Sigmoid colon (tissue), 7 donors: Measurements from ENCODE around the gene MAN2A1. TPM values are rescaled to one million over a fixed set of nuclear protein-coding genes. Genes with fewer than 3 reads are reported as not detected.
"Not testable (repeated sequence)": the region's sequence is repeated elsewhere in the genome, so short reads cannot be mapped to it uniquely, and the experiment has no call there.

Experiments used
- DNase-seq: peaks from one replicate; pipeline ENCODE4 v3.0.0-alpha.2; 2019
- H3K27ac ChIP-seq, 4 donors: fragments of 200-600 bp; sonication (generic); one replicate each; pipeline ENCODE4 v1.5.1; 2016 to 2019; ENCODE audit warnings: mild to moderate bottlenecking in 1 of 4
- H3K27me3 ChIP-seq, 3 donors: fragments of 200-600 bp; sonication (generic); one replicate each; pipeline ENCODE4 v1.5.1; 2019; ENCODE audit warnings: mild to moderate bottlenecking in 1 of 3
- H3K36me3 ChIP-seq, 4 donors: fragments of 200-600 bp; sonication (generic); one replicate each; pipeline ENCODE4 v1.5.1; 2016 to 2019
- H3K4me1 ChIP-seq, 4 donors: fragments of 200-600 bp; sonication (generic); one replicate each; pipeline ENCODE4 v1.5.1; 2017 to 2019
- H3K4me3 ChIP-seq, 4 donors: fragments of 200-600 bp; sonication (generic); one replicate each; pipeline ENCODE4 v1.5.1; 2017 to 2019; ENCODE audit warnings: mild to moderate bottlenecking in 2 of 4, moderate library complexity in 1 of 4
- H3K9me3 ChIP-seq, 4 donors: fragments of 200-600 bp in 3 of 4; sonication (generic) in 3 of 4; one replicate each; pipeline versions ENCODE4 v1.5.1 to v1.6.1; 2013 to 2019
- EP300 ChIP-seq, 4 donors: sonication (generic); formaldehyde crosslinking; IDR thresholded peaks; one replicate each; pipeline ENCODE4 v1.6.1; 2017; ENCODE audit warnings: antibody characterized with exemption in 4 of 4
- POLR2A ChIP-seq, 2 donors: fragments of 450-650 bp; IDR thresholded peaks; one replicate each; pipeline ENCODE4 v1.6.1; 2016; ENCODE audit warnings: antibody characterized with exemption in 2 of 2, mild to moderate bottlenecking in 2 of 2, moderate library complexity in 2 of 2
- POLR2AphosphoS5 ChIP-seq, 4 donors: sonication (generic); formaldehyde crosslinking; IDR thresholded peaks; one replicate each; pipeline ENCODE4 v1.6.1; 2017; ENCODE audit warnings: antibody characterized with exemption in 4 of 4
- WGBS, 2 donors: extraction: QIAGEN DNeasy Blood & Tissue Kit; methylation state at CpG; one replicate each; pipeline ENCODE4 v1.1.7; 2013; 5-methylcytosine and 5-hydroxymethylcytosine counted together
- intact Hi-C: fragments of 100-400 bp; cut with DNase I; formaldehyde crosslinking; loops from one replicate; pipeline ENCODE4 v1.15.1; 2023
- polyA plus RNA-seq, 3 donors: library from polyadenylated mRNA; stranded (reverse); fragments of 200-250 nt; gene quantifications; one replicate each; pipeline ENCODE4 v1.2.3, GENCODE V29; 2013
- total RNA-seq, 4 donors: library from RNA; depleted of rRNA; stranded (reverse); fragments of >200 nt; gene quantifications; one replicate each; pipeline ENCODE4 v1.1.0, GENCODE V29; 2016
- TF ChIP-seq, protein P1 (sequence below), 4 experiments: fragments of 450-650 bp in 3 of 4; fragments of 200-600 bp in 1 of 4; IDR thresholded peaks; one replicate each; pipeline ENCODE4 v1.5.1; 2016 to 2019; ENCODE audit warnings: antibody characterized with exemption in 4 of 4, mild to moderate bottlenecking in 3 of 4, moderate library complexity in 2 of 4
- donor health status: healthy with polysubstance abuse.
- donor health status: Bipolar disorder and iron deficiency.
- donor health status: healthy.

Gene MAN2A1
- total and polyA plus RNA-seq, 7 donors = 3.6 to 58.4 (median 40.2) TPM

DNA sequence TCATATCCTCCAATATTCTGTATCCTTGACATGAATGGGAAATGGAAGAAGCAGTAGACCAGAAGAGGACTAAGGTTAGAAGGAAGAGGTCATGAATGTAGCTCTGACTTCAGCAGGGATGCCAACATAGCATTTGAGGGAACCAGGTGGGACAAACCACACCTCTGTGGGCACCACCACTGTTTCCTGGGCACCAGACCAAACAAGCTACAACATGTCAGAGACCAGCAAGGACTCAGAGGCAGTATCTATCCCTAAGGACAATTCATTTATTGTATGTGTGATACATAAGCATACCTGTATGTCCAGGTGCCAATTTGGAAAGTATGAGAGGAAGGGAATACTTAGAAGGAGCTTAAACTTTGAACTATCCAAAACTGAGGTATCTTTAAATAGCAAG is 192.8 kb downstream of the MAN2A1 start:
- TF ChIP-seq, protein P1, sequence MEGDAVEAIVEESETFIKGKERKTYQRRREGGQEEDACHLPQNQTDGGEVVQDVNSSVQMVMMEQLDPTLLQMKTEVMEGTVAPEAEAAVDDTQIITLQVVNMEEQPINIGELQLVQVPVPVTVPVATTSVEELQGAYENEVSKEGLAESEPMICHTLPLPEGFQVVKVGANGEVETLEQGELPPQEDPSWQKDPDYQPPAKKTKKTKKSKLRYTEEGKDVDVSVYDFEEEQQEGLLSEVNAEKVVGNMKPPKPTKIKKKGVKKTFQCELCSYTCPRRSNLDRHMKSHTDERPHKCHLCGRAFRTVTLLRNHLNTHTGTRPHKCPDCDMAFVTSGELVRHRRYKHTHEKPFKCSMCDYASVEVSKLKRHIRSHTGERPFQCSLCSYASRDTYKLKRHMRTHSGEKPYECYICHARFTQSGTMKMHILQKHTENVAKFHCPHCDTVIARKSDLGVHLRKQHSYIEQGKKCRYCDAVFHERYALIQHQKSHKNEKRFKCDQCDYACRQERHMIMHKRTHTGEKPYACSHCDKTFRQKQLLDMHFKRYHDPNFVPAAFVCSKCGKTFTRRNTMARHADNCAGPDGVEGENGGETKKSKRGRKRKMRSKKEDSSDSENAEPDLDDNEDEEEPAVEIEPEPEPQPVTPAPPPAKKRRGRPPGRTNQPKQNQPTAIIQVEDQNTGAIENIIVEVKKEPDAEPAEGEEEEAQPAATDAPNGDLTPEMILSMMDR (IDR thresholded peaks at IDR 0.05) = no peak
- TF ChIP-seq POLR2A (IDR thresholded peaks at IDR 0.05) (no peak), EP300 (IDR thresholded peaks at IDR 0.05) (no peak), POLR2AphosphoS5 (IDR thresholded peaks at IDR 0.05) (no peak)
- no peak overlapping the region for H3K4me3 ChIP-seq
- H3K4me1 ChIP-seq = no peaks in the 10 kb centered on the region
- H3K9me3 ChIP-seq = no peaks in the 10 kb centered on the region
- intact Hi-C loops = no loop called here
- H3K27me3 ChIP-seq = no peaks in the 10 kb centered on the region
- DNase-seq = no peak
- H3K27ac ChIP-seq = no peak overlapping the region
- H3K36me3 ChIP-seq = no peaks in the 10 kb centered on the region

DNA sequence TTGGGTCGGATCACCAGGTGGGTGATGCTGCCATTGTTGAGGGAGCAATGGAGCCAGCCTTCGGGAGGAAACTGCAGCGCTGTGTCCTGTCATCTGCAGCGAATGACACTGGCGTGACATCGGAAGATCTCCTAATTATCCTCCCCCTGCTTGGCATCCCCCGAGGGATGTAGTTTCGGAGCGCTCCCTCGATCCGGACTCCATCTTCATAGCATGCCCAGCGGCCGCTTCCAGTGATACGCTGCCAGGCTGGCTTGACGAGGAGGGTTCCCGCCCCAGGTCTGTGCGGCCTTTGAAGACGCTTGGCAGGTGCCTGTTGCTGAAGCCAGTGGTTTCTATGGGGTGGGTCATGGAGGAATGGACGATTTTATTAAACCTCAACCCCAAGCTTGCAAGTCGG is 194.9 kb downstream of the MAN2A1 start:
- peak; percentile 55 for DNase-seq
- Histone ChIP-seq H3K27me3 (no peaks in the 10 kb centered on the region), H3K4me3 (no peak overlapping the region), H3K36me3 (no peaks in the 10 kb centered on the region), H3K4me1 (no peaks in the 10 kb centered on the region), H3K9me3 (no peaks in the 10 kb centered on the region), H3K27ac (no peak overlapping the region)
- intact Hi-C loops = no loop called here
- TF ChIP-seq POLR2AphosphoS5 (IDR thresholded peaks at IDR 0.05) (no peak), POLR2A (IDR thresholded peaks at IDR 0.05) (no peak), EP300 (IDR thresholded peaks at IDR 0.05) (no peak)
- TF ChIP-seq, protein P1 (IDR thresholded peaks at IDR 0.05) = no peak
- WGBS, 2 donors = 96% methylated on average over 20 of the region's 20 CpGs

DNA sequence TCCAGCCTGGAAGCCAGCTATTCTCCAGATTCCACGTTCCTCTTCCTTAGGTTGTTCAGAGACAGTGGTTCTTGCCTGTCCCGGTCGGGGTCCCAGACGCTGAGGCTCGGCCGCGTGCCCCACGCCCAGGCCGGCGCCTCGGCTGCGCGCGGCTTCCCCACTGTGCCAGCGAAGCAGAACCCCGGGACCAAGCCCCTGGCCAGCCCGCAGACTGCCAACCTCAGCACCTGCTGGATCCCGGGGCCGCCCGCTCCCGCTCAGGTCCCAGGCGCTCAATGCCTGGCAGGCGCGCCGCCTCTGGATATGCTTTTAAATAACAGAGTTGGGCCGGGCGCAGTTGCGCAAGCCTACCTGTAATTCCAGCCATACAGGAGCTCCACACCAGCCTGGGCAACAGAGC is 195.5 kb downstream of the MAN2A1 start:
- no peak for TF ChIP-seq EP300 (IDR thresholded peaks at IDR 0.05)
- no peak for TF ChIP-seq POLR2AphosphoS5 (IDR thresholded peaks at IDR 0.05)
- TF ChIP-seq, protein P1 (IDR thresholded peaks at IDR 0.05) = no peak
- TF ChIP-seq POLR2A (IDR thresholded peaks at IDR 0.05) = no peak
- H3K36me3 ChIP-seq = no peaks in the 10 kb centered on the region
- H3K27ac ChIP-seq = no peak overlapping the region
- H3K4me3 ChIP-seq = no peak overlapping the region
- no peak for DNase-seq
- H3K27me3 ChIP-seq = no peaks in the 10 kb centered on the region
- no peaks in the 10 kb centered on the region for H3K4me1 ChIP-seq
- intact Hi-C loops = no loop called here
- 90 to 93% methylated on average over 28 of the region's 28 CpGs for WGBS, 2 donors
- no peaks in the 10 kb centered on the region for H3K9me3 ChIP-seq

DNA sequence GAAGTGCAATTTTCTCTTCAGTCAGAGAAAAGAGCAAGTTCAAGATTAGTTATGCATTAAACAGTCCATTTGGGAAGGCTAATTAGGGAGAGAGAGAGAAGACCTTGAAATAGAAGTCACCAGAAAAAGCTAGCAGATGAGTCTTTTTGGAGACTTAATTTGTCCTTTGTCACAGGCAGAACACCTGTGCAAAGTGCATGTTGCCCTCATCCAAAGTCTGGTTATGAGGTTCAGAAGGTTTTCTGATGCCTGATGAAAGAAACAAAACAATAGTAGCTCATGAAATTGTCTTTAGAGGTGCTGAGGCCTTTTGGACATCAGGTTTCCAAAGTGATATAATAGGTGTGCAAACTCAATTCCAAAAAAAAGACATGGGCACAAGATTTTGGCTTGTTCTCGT is 199.3 kb downstream of the MAN2A1 start:
- WGBS, 2 donors = 44 to 83% methylated on average over 1 of the region's 1 CpG
- no peaks in the 10 kb centered on the region for H3K4me1 ChIP-seq
- no peaks in the 10 kb centered on the region for H3K27me3 ChIP-seq
- no peaks in the 10 kb centered on the region for H3K36me3 ChIP-seq
- no peak overlapping the region for H3K27ac ChIP-seq
- no peak for TF ChIP-seq EP300 (IDR thresholded peaks at IDR 0.05)
- no peak for TF ChIP-seq POLR2AphosphoS5 (IDR thresholded peaks at IDR 0.05)
- TF ChIP-seq, protein P1 (IDR thresholded peaks at IDR 0.05) = no peak
- no peak for TF ChIP-seq POLR2A (IDR thresholded peaks at IDR 0.05)
- intact Hi-C loops = no loop called here
- DNase-seq = no peak
- no peak overlapping the region for H3K4me3 ChIP-seq
- no peaks in the 10 kb centered on the region for H3K9me3 ChIP-seq

DNA sequence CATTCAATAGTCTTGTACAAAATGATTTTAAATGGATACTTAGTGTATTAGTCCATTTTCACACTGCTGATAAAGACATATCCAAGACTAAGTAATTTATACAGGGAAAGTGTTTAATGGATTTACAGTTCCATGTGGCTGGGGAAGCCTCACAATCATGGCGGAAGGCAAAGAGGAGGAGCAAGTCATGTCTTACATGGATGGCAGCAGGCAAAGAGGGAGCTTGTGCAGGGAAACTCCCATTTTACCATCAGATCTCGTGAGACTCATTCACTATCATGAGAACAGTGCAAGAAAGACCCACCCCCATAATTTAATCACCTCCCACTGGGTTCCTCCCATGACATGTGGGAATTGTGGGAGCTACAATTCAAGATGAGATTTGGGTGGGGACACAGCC is 203.5 kb downstream of the MAN2A1 start:
- DNase-seq, H3K4me1 ChIP-seq, H3K36me3 ChIP-seq, H3K27me3 ChIP-seq, H3K4me3 ChIP-seq, intact Hi-C loops, H3K9me3 ChIP-seq, H3K27ac ChIP-seq: not testable (repeated sequence)
- WGBS, 2 donors = 84 to 87% methylated on average over 2 of the region's 2 CpGs
